Measurements from ENCODE around the gene ATP5MC3. TPM values are rescaled to one million over a fixed set of nuclear protein-coding genes. Genes with fewer than 3 reads are reported as not detected.

The ATP5MC3 gene
- total RNA-seq, 4 donors from 2014 or later = 145 to 385 (median 276) TPM

GRCh38 chr2:175140332-175140731 is 41.2 kb downstream of the ATP5MC3 start:
- Histone ChIP-seq H3K4me1 (no peaks in the 10 kb centered on the region), H3K9me3 (no peaks in the 10 kb centered on the region), H3K36me3 (peaks cover 0 to 9% (median 0%) of the 10 kb centered on the region in 3 donors), H3K27me3 (no peaks in the 10 kb centered on the region), H3K27ac (no peak overlapping the region), H3K4me3 (no peak overlapping the region)
- TF ChIP-seq POLR2A (IDR thresholded peaks at IDR 0.05) (no peak), CTCF (IDR thresholded peaks at IDR 0.05) (no peak)
- intact Hi-C loops (cut with DNase I) = no loop called here
- DNase-seq = no peak
- 66 to 72% methylated on average over 2 of the region's 2 CpGs for WGBS, 2 donors

- H3K4me3 ChIP-seq = no peak overlapping the region
- no peak overlapping the region for H3K27ac ChIP-seq
- 90 to 95% methylated on average over 2 of the region's 2 CpGs for WGBS, 2 donors
- peaks cover 0 to 22% (median 0%) of the 10 kb centered on the region in 3 donors for H3K36me3 ChIP-seq
- TF ChIP-seq CTCF (IDR thresholded peaks at IDR 0.05) (no peak), POLR2A (IDR thresholded peaks at IDR 0.05) (no peak)
- H3K27me3 ChIP-seq = no peaks in the 10 kb centered on the region
- H3K4me1 ChIP-seq = no peaks in the 10 kb centered on the region
- intact Hi-C loops (cut with DNase I) = no loop called here
- no peak for DNase-seq
- H3K9me3 ChIP-seq = no peaks in the 10 kb centered on the region
These were observed 43.7 kb downstream of the ATP5MC3 start for GRCh38 chr2:175137793-175138192.

GRCh38 chr2:175136334-175137215 is 44.9 kb downstream of the ATP5MC3 start:
- Histone ChIP-seq H3K4me3 (no peak overlapping the region), H3K27me3 (no peaks in the 10 kb centered on the region), H3K9me3 (no peaks in the 10 kb centered on the region), H3K4me1 (no peaks in the 10 kb centered on the region), H3K36me3 (peaks cover 0 to 25% (median 0%) of the 10 kb centered on the region in 3 donors), H3K27ac (no peak overlapping the region)
- TF ChIP-seq CTCF (IDR thresholded peaks at IDR 0.05) (no peak), POLR2A (IDR thresholded peaks at IDR 0.05) (no peak)
- DNase-seq = no peak
- intact Hi-C loops (cut with DNase I) = no loop called here

GRCh38 chr2:175135862-175136261 is 45.6 kb downstream of the ATP5MC3 start:
- H3K36me3 ChIP-seq = peaks cover 0 to 25% (median 0%) of the 10 kb centered on the region in 3 donors
- TF ChIP-seq POLR2A (IDR thresholded peaks at IDR 0.05) (no peak), CTCF (IDR thresholded peaks at IDR 0.05) (no peak)
- DNase-seq = no peak
- H3K4me1 ChIP-seq = no peaks in the 10 kb centered on the region
- H3K27ac ChIP-seq = no peak overlapping the region
- no peak overlapping the region for H3K4me3 ChIP-seq
- H3K9me3 ChIP-seq = no peaks in the 10 kb centered on the region
- no peaks in the 10 kb centered on the region for H3K27me3 ChIP-seq
- 63 to 76% methylated on average over 2 of the region's 2 CpGs for WGBS, 2 donors
- intact Hi-C loops (cut with DNase I) = no loop called here

- H3K4me3 ChIP-seq = no peak overlapping the region
- no peaks in the 10 kb centered on the region for H3K9me3 ChIP-seq
- WGBS, 2 donors = 87 to 94% methylated on average over 3 of the region's 3 CpGs
- H3K27me3 ChIP-seq = no peaks in the 10 kb centered on the region
- intact Hi-C loops (cut with DNase I) = no loop called here
- DNase-seq = no peak
- peaks cover 0 to 28% (median 0%) of the 10 kb centered on the region in 3 donors for H3K36me3 ChIP-seq
- H3K27ac ChIP-seq = no peak overlapping the region
- no peaks in the 10 kb centered on the region for H3K4me1 ChIP-seq
- TF ChIP-seq POLR2A (IDR thresholded peaks at IDR 0.05) = no peak
- TF ChIP-seq CTCF (IDR thresholded peaks at IDR 0.05) = no peak
These were observed 46.3 kb downstream of the ATP5MC3 start for GRCh38 chr2:175135177-175135576.
